GM21447 (cell line): ENCODE data around the gene ANKRD18B.
"Not testable (repeated sequence)": the region's sequence is repeated elsewhere in the genome, so short reads cannot be mapped to it uniquely, and the experiment has no call there.

Experiments used
- ATAC-seq: cut with Tn5 transposase; IDR thresholded peaks from one replicate; pipeline ENCODE4 v1.9.1; 2021; ENCODE audit not compliant: unreplicated experiment

The ANKRD18B gene

GRCh38 chr9:33604249-33604648 lies 80.2 kb downstream of the ANKRD18B start:
- ATAC-seq = not testable (repeated sequence)

GRCh38 chr9:33604936-33605335 lies 80.9 kb downstream of the ANKRD18B start:
- ATAC-seq = not testable (repeated sequence)

DNA sequence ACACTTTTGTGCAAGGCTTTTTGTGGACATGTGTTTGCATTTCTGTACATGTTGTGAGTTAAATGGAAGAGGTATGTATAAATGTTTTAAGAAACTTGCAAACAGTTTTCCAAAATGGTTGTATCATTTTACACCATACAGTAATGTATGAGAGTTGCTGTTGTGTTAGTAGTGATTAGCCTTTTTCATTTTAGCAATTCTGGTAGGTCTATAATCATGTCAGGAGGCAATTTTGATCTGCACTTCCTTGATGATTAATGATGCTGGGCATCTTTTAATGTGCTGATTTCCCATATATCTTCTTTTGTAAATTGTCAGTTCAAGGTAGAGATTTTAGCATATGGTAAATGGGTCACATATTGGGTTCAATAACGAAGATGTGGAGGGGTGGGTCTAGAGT lies 87.3 kb downstream of the ANKRD18B start:
- ATAC-seq = no peak

- not testable (repeated sequence) for ATAC-seq
These were observed 88.4 kb downstream of the ANKRD18B start for GRCh38 chr9:33612410-33612809.

DNA sequence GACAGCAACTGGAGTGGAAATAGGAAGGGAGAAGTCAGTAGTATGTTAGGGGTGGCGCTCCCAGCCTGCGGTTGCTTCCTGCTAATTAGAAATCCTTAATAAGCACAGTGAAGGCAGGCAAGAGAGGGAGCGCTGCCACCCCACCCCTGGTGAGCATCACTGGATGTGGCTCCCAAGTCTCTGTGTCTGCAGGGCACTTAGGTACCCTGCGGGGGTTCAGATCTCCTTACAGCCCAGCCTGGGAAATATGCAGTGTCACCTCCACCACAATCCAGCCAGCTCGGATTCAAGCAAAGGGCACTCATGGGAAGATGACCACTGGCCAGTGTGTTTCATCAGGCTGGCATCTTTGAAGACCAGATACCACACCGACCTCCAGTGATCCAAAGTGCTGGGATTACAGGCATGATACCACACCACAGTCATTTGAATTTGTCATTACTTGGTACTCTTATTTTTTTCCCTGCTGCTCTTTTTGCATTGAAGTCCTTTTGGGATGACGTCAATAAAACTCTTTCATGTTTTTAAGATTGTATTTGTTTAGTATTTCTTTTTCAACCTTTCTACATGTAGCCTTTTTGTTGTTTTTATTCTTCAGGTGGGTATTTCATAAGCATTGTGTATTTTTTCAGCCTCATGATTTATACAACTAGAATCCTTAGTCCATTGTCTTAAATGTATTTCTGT lies 90.1 kb downstream of the ANKRD18B start:
- ATAC-seq = no peak

- ATAC-seq = not testable (repeated sequence)
These were observed 94.3 kb downstream of the ANKRD18B start for GRCh38 chr9:33618370-33618769.

DNA sequence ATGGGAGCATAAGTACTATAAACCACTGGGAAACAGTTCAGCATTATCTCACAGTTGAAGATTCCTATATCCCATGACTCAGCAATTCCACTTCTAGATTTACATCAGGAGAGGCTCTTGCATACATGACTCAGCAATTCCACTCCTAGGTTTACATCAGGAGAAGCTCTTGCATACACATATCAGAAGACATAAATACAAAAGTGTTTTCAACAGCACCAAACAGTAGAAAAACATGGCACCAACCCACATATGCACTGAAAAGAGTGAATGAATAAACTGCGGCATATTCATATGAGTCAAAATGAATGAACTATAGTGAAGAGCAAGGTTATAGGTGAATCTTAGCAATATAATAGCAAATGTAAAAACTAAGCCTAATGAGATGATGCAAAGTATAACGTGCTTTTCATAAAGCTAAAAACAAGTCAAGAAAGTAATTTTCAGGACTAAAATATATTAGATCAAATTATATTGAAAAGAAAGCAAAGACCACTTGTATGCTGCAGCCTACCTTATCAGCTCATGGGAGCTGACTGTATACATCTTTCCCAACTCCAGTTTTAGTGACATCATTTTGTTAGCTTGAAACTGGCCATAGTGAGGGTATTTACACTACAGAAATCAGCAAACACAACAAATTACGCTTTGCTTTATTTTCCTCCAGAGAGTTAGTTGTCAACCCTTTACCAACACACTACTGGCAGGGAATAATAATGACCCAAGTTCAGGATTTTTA lies 95.8 kb downstream of the ANKRD18B start:
- ATAC-seq = no peak

DNA sequence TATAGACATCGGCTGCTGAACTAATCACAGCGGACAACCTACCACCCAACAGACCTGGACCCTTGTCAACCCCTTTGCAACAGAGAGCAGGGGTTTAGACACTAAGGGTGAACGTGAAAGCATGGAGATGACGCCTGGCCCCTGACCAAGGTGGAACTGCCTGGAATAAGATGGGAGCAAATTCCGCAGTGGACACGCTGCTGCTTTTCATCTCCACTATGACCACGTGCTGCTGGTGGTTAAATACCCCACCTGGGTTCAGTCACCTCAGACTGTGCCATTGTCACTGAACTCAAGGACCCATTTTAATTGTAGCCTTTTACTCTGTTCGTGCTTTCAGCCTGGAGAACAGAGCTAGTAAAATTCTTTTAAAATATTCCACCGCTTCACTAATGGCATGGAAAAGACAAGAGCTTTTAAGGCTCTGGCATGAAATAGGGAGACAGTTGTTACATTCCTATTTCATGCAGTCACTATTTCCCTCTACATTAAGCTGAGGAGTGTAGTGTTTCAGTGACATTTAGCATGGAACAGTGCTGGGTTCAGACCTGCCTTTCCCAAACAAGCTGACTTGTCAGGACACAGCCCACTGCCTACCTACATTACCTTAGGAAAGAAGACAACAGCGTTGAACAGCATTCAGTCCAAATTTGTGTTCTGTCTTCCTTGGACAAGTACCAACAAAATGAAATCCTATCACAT lies 96.8 kb downstream of the ANKRD18B start:
- ATAC-seq = no peak
